Left colon (tissue), 2 donors: ENCODE measurements around the gene GH1. TPM values are rescaled to one million over a fixed set of nuclear protein-coding genes. Genes with fewer than 3 reads are reported as not detected.
"Not testable (repeated sequence)": the region's sequence is repeated elsewhere in the genome, so short reads cannot be mapped to it uniquely, and the experiment has no call there.

Source experiments
- ATAC-seq: fragments of 200-7000 bp; cut with Tn5 transposase; one replicate; pipeline ENCODE4 v1.9.1; 2020; ENCODE audit warnings: mild to moderate bottlenecking, moderate library complexity
- DNase-seq, 2 donors: peaks; one replicate each; pipeline ENCODE4 v3.0.0-alpha.2; 2020
- intact Hi-C, 2 donors: fragments of 100-400 bp; cut with DNase I in 1 of 2; cut with micrococcal nuclease in 1 of 2; formaldehyde crosslinking; loops; one replicate each; pipeline versions ENCODE4 v1.11.2 to v1.14.0; 2022; cut with DNase I, micrococcal nuclease
- total RNA-seq, 2 donors: library from RNA; stranded (reverse); fragmentation: NEBNext Ultra II Directional; extraction: Animal tissue kit (Norgen Biotek cat#: 25700); gene quantifications; one replicate each; pipeline ENCODE4 v1.2.1, GENCODE V29; 2021
- donor health status: DM: no; HTN: no; CAD: no.
- donor health status: DM: yes; HTN: yes; CAD: no.

GH1 gene
- total RNA-seq, 2 donors from 2014 or later, result not detected

DNA sequence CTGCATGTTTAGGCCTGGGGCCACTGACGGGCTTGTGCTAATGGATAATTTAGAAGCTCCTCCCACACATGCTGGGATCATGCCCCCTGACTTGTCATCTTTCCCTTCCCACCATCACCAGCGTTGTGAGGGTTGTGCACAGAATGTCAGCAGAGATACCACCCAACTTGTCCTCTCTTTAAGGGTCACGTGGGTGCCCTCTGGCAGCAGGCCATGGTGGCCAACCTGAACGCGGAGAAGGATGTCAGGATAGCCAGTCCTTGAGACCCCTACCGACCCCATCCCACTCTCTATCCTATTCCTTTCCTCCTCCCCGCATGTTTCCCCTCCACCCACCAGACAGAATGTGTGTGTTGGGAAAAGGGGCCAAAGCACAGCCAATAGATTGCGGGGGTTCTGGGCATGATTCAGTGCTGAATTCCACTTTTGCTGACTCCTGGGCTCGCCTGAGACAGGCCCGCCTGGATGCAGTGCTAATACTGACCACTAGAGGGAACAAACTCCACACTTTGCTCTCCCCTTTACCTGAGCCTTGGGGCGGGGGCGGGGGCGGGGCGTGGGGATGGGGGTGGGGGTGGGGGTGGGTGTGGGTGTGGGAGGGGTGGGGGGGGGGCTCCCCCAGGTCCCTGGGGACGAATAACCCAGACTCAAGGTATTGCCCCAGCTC, 36.6 kb downstream of the GH1 start, which contains the start of gene GH2:
Gene GH2 (minus strand): TSS at position 10 of the 667 bp plus-strand sequence. CDS start 143 bp downstream, outside the sequence.
- ATAC-seq (peak; percentile 70), DNase-seq (peak; percentile 32 to 44)
- intact Hi-C loops, result no loop called here

DNA sequence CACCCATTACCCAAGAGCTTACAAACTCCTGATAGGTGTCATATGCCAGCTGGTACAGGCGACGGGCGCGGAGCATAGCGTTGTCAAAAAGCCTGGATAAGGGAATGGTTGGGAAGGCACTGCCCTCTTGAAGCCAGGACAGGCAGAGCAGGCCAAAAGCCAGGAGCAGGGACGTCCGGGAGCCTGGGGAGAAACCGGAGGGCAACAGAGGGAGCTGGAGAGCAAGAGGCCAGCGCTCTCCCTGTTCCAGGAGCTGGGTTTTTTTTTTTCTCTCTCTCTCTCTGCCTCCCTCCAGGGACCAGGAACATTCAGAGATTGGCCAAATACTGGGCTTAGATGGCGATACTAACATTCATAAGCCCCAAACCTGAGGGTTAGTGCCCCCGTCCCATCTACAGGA, 37.3 kb downstream of the GH1 start:
- DNase-seq, ATAC-seq, intact Hi-C loops: not testable (repeated sequence)

DNA sequence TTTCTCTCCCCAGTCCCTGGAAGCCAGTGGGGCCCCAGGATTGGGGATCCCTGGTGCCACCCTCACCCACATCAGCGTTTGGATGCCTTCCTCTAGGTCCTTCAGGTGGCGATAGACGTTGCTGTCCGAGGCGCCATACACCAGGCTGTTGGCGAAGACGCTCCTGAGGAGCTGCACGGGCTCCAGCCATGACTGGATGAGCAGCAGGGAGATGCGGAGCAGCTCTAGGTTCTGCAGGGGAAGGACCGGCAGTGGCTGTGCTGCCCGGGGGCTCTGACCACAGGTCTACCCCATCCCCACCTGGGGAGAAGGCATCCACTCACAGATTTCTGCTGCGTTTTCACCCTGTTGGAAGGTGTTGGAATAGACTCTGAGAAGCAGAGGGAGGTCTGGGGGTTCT, 37.9 kb downstream of the GH1 start:
- ATAC-seq, result no peak
- intact Hi-C loops, result no loop called here

DNA sequence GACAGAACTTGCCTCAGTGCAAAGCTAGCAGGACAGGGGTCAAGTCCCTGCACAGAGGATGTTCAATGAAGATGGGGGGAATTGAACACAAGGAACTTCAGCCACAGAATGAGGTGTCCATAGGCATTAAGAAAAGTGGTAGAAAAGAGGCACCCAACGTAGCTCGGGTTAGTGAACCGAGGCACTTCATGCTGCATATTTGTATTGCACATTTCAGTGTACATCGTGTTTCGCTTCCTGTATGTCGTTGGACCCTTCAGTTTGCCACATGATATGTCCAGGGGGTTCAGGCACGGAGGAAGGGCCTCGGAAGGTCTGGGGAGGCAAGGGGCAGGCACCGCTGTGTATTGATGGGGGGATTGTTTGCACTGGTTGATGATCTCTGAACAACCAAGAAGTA, 40.2 kb downstream of the GH1 start:
- ATAC-seq, intact Hi-C loops, DNase-seq: not testable (repeated sequence)

More for the DNA sequence above, 37.9 kb downstream of the GH1 start:
- no peak for DNase-seq

DNA sequence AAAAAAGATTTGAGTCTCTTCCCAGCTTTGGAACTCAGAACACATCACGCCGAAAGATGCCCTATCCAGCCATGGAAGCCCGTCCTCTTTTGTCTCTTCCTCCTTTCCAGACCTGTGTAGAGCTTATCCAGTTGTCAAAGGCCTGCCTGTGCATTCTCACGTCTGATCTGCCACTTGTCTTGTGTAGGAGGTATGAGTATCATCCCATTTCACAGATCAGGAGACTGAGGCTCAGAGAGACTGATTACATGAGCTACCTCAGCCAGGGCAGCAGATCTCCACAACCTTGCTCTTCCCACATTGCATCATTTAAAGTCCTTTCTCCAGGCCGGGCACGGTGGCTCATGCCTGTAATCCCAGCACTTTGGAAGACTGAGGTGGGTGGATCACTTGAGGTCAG, 43.9 kb downstream of the GH1 start:
- not testable (repeated sequence) for DNase-seq

DNA sequence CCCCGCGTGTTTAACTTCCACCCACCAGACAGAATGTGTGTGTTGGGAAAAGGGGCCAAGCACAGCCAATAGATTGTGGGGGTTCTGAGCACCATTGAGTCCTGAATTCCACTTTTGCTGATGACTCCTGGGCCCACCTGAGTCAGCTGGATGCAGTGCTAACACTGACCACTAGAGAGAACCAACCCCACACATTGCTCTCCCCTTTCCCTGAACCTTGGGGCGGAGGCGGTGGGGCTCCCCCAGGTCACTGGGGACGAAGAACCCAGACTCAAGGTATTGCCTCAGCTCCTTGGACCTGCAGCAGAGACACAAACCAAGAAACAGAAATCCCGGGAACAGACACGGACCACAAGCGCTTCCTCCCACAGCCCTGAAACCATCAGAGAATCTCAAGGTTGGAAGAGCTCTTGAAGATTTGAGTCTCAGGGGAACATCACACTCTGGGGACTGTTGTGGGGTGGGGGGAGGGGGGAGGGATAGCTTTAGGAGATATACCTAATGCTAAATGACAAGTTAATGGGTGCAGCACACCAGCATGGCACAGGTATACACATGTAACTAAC, 44.5 kb downstream of the GH1 start:
- intact Hi-C loops, DNase-seq, ATAC-seq: not testable (repeated sequence)

More for the DNA sequence above, 43.9 kb downstream of the GH1 start:
- ATAC-seq, intact Hi-C loops: not testable (repeated sequence)

DNA sequence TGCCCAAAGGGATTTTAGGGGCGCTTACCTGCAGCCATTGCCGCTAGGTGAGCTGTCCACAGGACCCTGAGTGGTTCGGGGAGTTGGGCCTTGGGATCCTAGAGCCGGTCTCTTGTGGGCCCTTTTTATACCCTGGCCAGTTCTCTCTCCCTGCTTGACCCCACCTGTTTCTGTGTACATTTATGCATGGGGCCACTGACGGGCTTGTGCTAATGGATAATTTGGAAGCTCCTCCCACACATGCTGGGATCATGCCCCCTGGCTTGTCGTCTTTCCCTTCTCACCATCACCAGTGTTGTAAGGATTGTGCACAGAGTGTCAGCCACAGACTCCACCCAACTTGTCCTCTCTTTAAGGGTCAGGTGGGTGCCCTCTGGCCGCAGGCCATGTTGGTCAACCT, 45.1 kb downstream of the GH1 start, which contains the start of gene CSH2:
Gene CSH2 (minus strand): TSS at position 101 of the 400 bp plus-strand sequence. CDS start 63 bp downstream, at position 38.
- DNase-seq, ATAC-seq, intact Hi-C loops: not testable (repeated sequence)

DNA sequence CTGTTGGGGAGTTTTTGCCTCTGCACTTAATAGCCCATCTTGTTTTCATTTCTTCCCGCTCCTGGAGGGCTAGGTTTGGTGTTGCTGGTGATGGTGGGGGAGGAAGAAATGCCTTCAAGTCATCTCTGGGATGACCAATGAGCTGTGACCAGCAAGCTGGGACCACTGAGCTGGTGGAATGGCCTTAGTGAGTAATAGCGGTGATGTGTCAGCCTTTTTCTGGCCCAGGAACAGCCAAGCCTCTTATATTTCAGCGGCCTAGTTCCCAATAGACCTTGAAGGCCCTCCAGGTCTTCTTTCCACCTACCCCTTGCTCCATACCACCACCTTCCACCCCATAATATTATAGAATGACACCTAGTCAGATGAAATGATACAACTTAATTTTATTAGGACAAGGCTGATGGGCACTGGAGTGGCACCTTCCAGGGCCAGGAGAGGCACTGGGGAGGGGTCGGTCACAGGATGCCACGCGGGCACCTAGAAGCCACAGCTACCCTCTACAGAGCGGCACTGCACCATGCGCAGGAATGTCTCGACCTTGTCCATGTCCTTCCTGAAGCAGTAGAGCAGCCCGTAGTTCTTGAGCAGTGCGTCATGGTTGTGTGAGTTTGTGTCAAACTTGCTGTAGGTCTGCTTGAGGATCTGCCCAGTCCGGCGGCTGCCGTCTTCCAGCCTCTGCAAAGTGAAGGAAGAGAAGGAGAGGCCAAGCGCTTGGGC, 46.8 kb downstream of the GH1 start:
- ATAC-seq, intact Hi-C loops, DNase-seq: not testable (repeated sequence)

DNA sequence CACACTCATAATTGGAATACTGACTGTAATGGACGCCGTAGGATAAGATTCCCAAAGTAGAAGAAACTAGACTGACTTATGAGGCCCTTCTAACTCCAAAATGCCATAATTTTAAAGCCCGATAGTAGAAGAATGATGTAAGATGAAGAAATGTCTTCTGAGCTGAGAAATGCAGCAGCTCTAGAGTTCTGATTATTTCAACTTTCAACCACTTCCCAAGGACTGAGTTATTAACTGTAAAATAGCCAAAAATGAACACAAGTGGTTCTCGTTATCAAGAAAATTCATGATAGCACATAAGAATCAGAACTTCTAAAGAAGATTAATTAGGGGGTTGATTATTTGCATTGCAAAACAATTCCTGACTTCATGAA, 48.4 kb downstream of the GH1 start:
- intact Hi-C loops, DNase-seq, ATAC-seq: not testable (repeated sequence)

DNA sequence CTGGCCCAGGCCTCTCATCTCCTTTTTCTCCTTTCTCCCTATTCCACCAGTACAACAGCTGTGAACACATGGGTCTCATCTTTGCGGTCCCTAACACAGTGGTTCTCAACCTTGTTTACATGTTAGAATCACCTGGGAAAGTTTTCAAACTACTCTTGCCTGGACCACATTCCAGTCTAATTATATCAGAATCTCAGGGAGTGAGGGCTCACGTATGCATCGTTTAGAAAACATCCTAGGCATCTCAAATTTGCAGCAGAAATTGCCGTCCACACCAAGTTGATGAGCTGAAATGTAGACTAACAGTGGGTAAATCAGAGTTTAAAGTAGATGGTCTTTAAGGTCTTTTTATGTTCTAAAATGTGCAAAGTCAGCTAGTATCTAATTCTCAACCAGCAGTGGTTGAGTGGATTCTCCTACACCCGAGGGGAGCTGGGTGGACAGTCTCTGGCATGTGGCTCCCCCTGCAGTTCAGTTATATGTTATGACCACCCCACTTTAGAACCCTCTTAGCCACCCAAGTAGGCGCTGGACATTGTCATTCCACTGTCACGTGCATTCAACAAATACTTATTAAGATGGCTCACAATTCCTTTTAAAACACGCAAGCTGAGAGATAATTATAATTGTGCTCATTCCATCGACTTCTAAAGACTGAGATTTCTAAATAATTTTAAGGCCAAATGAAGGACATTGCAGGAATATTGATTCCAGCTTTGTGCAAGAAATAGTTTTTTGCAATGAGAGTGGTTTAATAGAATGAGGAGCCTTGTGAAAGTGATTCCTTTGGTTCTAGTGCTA, 48.9 kb downstream of the GH1 start:
- DNase-seq, ATAC-seq, intact Hi-C loops: not testable (repeated sequence)

Other genes with a start within 250 kb of the GH1 start
- 1 to 10 TPM; 3.7 to 8.5 TPM for gene LIMD2, start 218.7 kb downstream of the GH1 start, total RNA-seq
- 10 to 100 TPM; 18.8 to 21.2 TPM for gene STRADA, start 177.0 kb downstream of the GH1 start, total RNA-seq
- gene CCDC47, start 145.2 kb downstream of the GH1 start, total RNA-seq, result 100 to 1,000 TPM; 124 to 161 TPM
- 10 to 100 TPM; 86.5 to 93.6 TPM for gene DDX42, start 144.7 kb downstream of the GH1 start, total RNA-seq
- 10 to 100 TPM; 86.3 to 92.5 TPM for gene PSMC5, start 91.4 kb downstream of the GH1 start, total RNA-seq
- 10 to 100 TPM; 25.9 to 28.4 TPM for gene FTSJ3, start 91.2 kb downstream of the GH1 start, total RNA-seq
- gene SMARCD2, start 76.2 kb downstream of the GH1 start, total RNA-seq, result 10 to 100 TPM; 73.0 to 75.8 TPM
- gene CSH2, start 45.2 kb downstream of the GH1 start, total RNA-seq, result not detected
- not detected for gene GH2, start 36.9 kb downstream of the GH1 start, total RNA-seq
- gene CSH1, start 22.3 kb downstream of the GH1 start, total RNA-seq, result not detected
- gene CSHL1, start 7.6 kb downstream of the GH1 start, total RNA-seq, result not detected
- 1 to 10 TPM; 2.0 to 4.0 TPM for gene CD79B, start 13.5 kb upstream of the GH1 start, total RNA-seq
- under 1 TPM in 1 of 2 donors, not detected in 1; 0.20 TPM for gene SCN4A, start 54.1 kb upstream of the GH1 start, total RNA-seq
- gene PRR29, start 79.5 kb upstream of the GH1 start, total RNA-seq, result under 1 TPM in 1 of 2 donors, not detected in 1; 0.22 TPM
- 10 to 100 TPM in 1 of 2 donors, 1 to 10 TPM in 1; 6.9 to 11.5 TPM for gene ICAM2, start 101.8 kb upstream of the GH1 start, total RNA-seq
- 10 to 100 TPM; 19.9 to 25.6 TPM for gene ERN1, start 211.3 kb upstream of the GH1 start, total RNA-seq